ENCODE data around the gene ZNF511.

DNA sequence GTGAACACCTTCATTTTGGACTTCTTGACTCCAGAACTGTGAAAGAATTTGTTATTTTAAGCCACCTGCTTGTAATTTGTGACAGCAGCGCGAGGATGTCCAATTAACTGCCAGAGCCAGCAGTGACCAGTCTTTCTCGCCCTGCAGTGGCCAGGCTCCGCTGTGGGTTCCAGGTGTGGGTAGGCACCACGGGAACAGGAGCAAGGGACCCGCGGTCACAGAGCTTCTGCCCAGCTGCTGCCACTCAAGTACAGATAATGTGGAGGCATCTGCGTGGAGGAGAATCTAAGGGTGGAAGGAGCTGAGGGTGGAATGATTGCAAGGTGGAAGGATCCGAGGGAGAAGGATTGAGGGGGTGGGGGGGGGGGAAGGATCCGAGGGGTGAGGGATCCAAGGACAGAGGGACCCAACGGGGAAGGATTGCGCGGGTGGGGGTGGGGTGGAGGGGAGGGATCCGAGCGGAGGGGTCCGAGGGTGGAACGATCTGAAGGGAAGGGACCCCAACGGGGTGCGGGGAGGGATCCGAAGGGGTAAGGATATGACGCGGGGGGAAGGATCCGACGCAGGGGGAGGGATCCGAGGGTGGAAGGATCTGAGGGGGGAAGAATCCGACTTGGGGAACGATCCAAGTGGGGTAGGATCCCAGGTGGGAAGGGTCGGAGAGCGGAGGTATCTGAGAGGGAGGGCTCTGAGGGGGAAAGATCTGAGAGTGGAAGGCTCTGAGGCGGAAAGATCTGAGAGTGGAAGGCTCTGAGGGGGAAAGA, 24.4 kb downstream of the ZNF511 start:
- TF ChIP-seq, protein P1, sequence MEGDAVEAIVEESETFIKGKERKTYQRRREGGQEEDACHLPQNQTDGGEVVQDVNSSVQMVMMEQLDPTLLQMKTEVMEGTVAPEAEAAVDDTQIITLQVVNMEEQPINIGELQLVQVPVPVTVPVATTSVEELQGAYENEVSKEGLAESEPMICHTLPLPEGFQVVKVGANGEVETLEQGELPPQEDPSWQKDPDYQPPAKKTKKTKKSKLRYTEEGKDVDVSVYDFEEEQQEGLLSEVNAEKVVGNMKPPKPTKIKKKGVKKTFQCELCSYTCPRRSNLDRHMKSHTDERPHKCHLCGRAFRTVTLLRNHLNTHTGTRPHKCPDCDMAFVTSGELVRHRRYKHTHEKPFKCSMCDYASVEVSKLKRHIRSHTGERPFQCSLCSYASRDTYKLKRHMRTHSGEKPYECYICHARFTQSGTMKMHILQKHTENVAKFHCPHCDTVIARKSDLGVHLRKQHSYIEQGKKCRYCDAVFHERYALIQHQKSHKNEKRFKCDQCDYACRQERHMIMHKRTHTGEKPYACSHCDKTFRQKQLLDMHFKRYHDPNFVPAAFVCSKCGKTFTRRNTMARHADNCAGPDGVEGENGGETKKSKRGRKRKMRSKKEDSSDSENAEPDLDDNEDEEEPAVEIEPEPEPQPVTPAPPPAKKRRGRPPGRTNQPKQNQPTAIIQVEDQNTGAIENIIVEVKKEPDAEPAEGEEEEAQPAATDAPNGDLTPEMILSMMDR (IDR thresholded peaks at IDR 0.05): no peak
- TF ChIP-seq ZFX (IDR thresholded peaks at IDR 0.05; ENCODE audit: borderline replicate concordance): no peak
